Suprapubic skin (tissue), 4 donors: ENCODE measurements around the gene NNAT. TPM values are rescaled to one million over a fixed set of nuclear protein-coding genes. Genes with fewer than 3 reads are reported as not detected.

Experiments
- DNase-seq, 2 donors: peaks; one replicate each; pipeline ENCODE4 v3.0.0-alpha.2; 2019; ENCODE audit warnings: low spot score in 2 of 2
- H3K27ac ChIP-seq: fragments of 200-600 bp; sonication (generic); one replicate; pipeline ENCODE4 v1.5.1; 2019
- H3K27me3 ChIP-seq: fragments of 200-600 bp; sonication (generic); one replicate; pipeline ENCODE4 v1.5.1; 2019
- H3K36me3 ChIP-seq: fragments of 200-600 bp; sonication (generic); one replicate; pipeline ENCODE4 v1.5.1; 2019
- H3K4me1 ChIP-seq: fragments of 200-600 bp; sonication (generic); one replicate; pipeline ENCODE4 v1.5.1; 2019
- H3K4me3 ChIP-seq: fragments of 200-600 bp; sonication (generic); one replicate; pipeline ENCODE4 v1.5.1; 2019; ENCODE audit warnings: mild to moderate bottlenecking
- H3K9me3 ChIP-seq: fragments of 200-600 bp; sonication (generic); one replicate; pipeline ENCODE4 v1.5.1; 2019
- EP300 ChIP-seq: sonication (generic); formaldehyde crosslinking; IDR thresholded peaks from one replicate; pipeline ENCODE4 v1.6.1; 2017; ENCODE audit warnings: antibody characterized with exemption
- POLR2A ChIP-seq, 2 donors: fragments of 450-650 bp; IDR thresholded peaks; one replicate each; pipeline ENCODE4 v1.6.1; 2017; ENCODE audit warnings: antibody characterized with exemption in 2 of 2, mild to moderate bottlenecking in 2 of 2, moderate library complexity in 2 of 2
- POLR2AphosphoS5 ChIP-seq, 3 donors: sonication (generic); formaldehyde crosslinking; IDR thresholded peaks; one replicate each; pipeline ENCODE4 v1.6.1; 2017; ENCODE audit warnings: antibody characterized with exemption in 3 of 3
- WGBS: methylation state at CpG from one replicate; pipeline ENCODE4 v1.1.5; 2018; 5-methylcytosine and 5-hydroxymethylcytosine counted together
- total RNA-seq, 4 donors: library from RNA; depleted of rRNA; stranded (reverse); fragments of >200 nt; gene quantifications; one replicate each; pipeline ENCODE4 v1.1.0, GENCODE V29; 2016
- TF ChIP-seq, protein P1 (sequence below), 2 donors: fragments of 200-600 bp in 1 of 2; fragments of 450-650 bp in 1 of 2; sonication (generic) in 1 of 2; IDR thresholded peaks; one replicate each; pipeline ENCODE4 v1.5.1; 2016 to 2019; ENCODE audit warnings: antibody characterized with exemption in 2 of 2, mild to moderate bottlenecking in 1 of 2, moderate library complexity in 1 of 2

NNAT gene
- total RNA-seq, 4 donors from 2014 or later: 3.0 to 15.2 (median 6.2) TPM

DNA sequence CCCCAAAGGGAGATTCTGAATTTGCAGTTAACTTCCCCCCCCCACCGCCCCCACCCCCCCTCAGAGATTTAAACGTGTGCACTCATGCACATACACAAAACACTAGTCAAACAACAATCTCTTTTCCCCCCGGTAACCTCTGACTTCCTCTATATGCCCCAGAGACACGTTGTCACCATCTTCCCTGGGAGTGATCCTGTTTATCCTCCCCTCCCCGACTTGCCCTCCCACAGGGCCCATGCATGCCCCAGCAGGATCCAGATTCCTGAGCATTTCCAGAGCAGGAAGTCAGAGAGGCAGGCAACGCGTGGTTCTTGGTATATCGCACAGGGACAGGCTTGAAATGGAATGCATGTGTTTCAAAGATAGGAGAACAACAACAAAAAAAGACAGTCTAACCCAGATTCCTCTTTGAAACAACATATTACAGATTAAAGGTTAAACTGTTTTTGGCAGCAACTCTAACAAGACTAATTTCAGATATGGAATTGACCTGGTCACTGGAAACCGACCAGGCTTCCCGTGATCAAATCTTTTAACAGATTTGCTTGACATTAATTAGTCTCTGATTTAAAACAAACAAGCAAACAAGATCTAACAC lies 5.3 kb downstream of the NNAT start:
- H3K27me3 ChIP-seq: no peaks in the 10 kb centered on the region
- peaks cover 67% of the 10 kb centered on the region for H3K4me1 ChIP-seq
- TF ChIP-seq EP300 (no peak), POLR2A (IDR thresholded peaks at IDR 0.05) (no peak), POLR2AphosphoS5 (IDR thresholded peaks at IDR 0.05) (peak in 1 of 3 donors; percentile 27)
- TF ChIP-seq, protein P1, sequence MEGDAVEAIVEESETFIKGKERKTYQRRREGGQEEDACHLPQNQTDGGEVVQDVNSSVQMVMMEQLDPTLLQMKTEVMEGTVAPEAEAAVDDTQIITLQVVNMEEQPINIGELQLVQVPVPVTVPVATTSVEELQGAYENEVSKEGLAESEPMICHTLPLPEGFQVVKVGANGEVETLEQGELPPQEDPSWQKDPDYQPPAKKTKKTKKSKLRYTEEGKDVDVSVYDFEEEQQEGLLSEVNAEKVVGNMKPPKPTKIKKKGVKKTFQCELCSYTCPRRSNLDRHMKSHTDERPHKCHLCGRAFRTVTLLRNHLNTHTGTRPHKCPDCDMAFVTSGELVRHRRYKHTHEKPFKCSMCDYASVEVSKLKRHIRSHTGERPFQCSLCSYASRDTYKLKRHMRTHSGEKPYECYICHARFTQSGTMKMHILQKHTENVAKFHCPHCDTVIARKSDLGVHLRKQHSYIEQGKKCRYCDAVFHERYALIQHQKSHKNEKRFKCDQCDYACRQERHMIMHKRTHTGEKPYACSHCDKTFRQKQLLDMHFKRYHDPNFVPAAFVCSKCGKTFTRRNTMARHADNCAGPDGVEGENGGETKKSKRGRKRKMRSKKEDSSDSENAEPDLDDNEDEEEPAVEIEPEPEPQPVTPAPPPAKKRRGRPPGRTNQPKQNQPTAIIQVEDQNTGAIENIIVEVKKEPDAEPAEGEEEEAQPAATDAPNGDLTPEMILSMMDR (IDR thresholded peaks at IDR 0.05): no peak
- WGBS: 2% methylated on average over 10 of the region's 10 CpGs
- DNase-seq: no peak
- peak overlapping the region; percentile 87 for H3K4me3 ChIP-seq
- H3K36me3 ChIP-seq: no peaks in the 10 kb centered on the region
- peak overlapping the region; percentile 100 for H3K27ac ChIP-seq
- H3K9me3 ChIP-seq: no peaks in the 10 kb centered on the region

DNA sequence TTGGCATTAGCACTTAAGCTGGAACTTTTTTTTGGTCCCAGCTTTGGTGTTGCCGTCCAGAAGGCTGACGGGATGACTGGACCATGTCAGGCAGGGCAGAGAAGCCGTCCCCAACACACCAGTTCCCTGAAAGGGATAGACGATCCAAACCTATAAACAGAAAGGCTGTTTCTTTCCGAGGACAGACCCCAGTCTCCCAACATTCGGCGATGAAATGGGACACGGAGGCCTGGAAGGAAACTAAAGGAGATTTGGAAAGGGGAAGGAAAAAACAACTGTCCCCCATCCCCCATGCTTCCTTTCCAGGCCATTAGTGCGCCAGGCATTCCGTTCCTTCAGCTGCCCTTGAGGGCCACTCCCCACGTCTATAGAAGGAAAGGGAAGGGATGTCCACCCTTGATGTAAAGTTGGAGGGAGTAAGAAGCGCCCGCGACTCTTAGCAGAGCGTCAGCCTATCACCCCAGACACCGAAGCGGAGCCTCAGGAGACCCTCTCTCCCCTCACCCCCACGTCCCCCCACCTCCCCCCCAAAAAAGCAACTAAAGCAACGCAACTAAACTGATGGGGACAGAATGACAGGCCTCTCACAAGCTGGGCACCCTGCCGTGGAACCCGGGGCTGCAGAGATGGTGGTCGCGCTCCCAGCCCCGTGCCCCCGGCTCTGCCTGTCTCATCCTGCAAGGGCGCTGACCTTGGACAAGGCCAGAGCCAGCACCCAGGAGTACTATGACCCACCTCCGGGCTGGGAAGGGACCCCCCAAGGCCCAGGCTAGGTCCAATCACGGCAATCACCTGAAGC lies 6.0 kb downstream of the NNAT start:
- Histone ChIP-seq H3K4me1 (peaks cover 60% of the 10 kb centered on the region), H3K36me3 (no peaks in the 10 kb centered on the region), H3K27me3 (no peaks in the 10 kb centered on the region), H3K4me3 (peak overlapping the region; percentile 87), H3K27ac (peak overlapping the region; percentile 100), H3K9me3 (no peaks in the 10 kb centered on the region)
- TF ChIP-seq POLR2A (IDR thresholded peaks at IDR 0.05) (no peak), EP300 (no peak), POLR2AphosphoS5 (IDR thresholded peaks at IDR 0.05) (no peak)
- TF ChIP-seq, protein P1 (IDR thresholded peaks at IDR 0.05): no peak
- 2% methylated on average over 19 of the region's 28 CpGs for WGBS
- DNase-seq: no peak

- H3K27me3 ChIP-seq: no peaks in the 10 kb centered on the region
- TF ChIP-seq, protein P1 (IDR thresholded peaks at IDR 0.05): no peak
- TF ChIP-seq EP300 (no peak), POLR2AphosphoS5 (IDR thresholded peaks at IDR 0.05) (peak; percentile 61 to 83 (median 79)), POLR2A (IDR thresholded peaks at IDR 0.05) (peak; percentile 33 to 81)
- no peaks in the 10 kb centered on the region for H3K36me3 ChIP-seq
- H3K4me1 ChIP-seq: peaks cover 52% of the 10 kb centered on the region
- H3K27ac ChIP-seq: peak within 1 kb of the TSS; percentile 100
- H3K9me3 ChIP-seq: no peaks in the 10 kb centered on the region
- WGBS: under 1% methylated on average over 44 of the region's 62 CpGs
- peak; percentile 95 to 98 for DNase-seq
- peak within 1 kb of the TSS; percentile 87 for H3K4me3 ChIP-seq
Measured at GRCh38 chr20:37527638-37528445, 6.8 kb downstream of the NNAT start, which contains the start of gene BLCAP. Gene BLCAP (minus strand): TSS chr20:37527876. CDS start chr20:37519174, 8,702 bp downstream.

DNA sequence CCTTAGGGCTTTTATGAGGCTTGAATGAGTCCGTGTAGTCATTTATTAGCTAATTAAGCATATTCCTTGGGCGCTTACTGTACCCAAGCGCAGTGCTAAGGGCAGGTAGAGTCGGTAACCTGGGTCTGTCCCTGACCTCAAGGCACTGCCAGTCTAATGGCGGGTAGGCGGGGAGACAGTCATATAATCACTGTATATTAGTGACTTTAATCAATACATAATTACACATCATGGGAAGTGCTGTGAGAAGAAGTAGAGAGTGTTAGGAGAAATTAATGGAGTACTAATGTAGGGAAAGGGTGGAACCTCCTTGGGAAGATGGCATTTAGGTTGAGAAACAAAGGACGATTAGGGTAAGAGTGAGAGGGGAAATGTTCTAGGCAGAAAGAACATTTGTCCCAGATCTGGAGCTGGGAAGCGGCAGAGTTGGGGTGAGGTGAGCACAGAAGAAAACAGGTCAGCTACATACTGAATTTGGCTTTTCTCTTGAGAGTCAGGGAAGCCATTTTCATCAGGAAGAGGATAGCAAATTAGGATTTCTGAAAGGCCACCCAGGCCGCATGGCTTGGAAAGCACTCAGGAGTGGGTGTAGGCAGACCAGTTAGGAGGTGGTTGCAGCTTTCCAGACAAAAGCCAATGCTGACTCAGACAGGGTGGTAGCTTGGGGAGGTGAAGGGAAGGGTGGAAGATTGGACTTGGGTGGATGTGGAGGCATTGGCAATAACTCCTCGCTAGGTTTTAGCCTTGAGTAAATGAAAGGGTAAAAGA lies 7.6 kb downstream of the NNAT start:
- H3K9me3 ChIP-seq: no peaks in the 10 kb centered on the region
- H3K36me3 ChIP-seq: no peaks in the 10 kb centered on the region
- peak overlapping the region; percentile 87 for H3K4me3 ChIP-seq
- peaks cover 44% of the 10 kb centered on the region for H3K4me1 ChIP-seq
- peak in 1 of 2 donors; percentile 55 for DNase-seq
- H3K27me3 ChIP-seq: no peaks in the 10 kb centered on the region
- TF ChIP-seq EP300 (no peak), POLR2A (IDR thresholded peaks at IDR 0.05) (no peak), POLR2AphosphoS5 (IDR thresholded peaks at IDR 0.05) (no peak)
- TF ChIP-seq, protein P1 (IDR thresholded peaks at IDR 0.05): no peak
- WGBS: 31% methylated on average over 10 of the region's 10 CpGs
- peak overlapping the region; percentile 100 for H3K27ac ChIP-seq
